ENCODE data around the gene SEC14L5.

DNA sequence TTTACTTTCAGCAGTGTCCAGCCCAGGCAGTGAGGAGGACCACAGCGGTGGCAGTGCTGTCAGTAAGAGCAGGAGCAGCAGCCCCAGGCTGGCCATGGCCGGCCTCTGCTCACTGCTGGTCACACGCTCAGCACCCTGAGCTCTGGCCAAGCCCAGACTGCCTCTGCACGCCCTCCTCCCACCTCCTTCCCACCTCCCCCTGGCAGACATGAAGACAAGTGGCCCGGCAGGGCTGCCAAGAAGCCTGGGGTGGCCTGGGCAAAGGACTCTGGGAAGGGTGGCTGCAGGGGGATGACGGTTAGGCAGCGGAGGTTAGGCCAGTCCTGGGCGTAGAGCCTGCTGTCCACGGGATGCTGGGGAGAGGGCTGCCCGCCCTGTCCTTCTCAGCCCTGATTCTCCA is 107.7 kb downstream of the SEC14L5 start, which contains the start of gene C16orf89:
- TF ChIP-seq, protein P1, sequence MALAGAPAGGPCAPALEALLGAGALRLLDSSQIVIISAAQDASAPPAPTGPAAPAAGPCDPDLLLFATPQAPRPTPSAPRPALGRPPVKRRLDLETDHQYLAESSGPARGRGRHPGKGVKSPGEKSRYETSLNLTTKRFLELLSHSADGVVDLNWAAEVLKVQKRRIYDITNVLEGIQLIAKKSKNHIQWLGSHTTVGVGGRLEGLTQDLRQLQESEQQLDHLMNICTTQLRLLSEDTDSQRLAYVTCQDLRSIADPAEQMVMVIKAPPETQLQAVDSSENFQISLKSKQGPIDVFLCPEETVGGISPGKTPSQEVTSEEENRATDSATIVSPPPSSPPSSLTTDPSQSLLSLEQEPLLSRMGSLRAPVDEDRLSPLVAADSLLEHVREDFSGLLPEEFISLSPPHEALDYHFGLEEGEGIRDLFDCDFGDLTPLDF (CRISPR knock-in tag; IDR thresholded peaks at IDR 0.05) = no peak
- TF ChIP-seq, protein P2, sequence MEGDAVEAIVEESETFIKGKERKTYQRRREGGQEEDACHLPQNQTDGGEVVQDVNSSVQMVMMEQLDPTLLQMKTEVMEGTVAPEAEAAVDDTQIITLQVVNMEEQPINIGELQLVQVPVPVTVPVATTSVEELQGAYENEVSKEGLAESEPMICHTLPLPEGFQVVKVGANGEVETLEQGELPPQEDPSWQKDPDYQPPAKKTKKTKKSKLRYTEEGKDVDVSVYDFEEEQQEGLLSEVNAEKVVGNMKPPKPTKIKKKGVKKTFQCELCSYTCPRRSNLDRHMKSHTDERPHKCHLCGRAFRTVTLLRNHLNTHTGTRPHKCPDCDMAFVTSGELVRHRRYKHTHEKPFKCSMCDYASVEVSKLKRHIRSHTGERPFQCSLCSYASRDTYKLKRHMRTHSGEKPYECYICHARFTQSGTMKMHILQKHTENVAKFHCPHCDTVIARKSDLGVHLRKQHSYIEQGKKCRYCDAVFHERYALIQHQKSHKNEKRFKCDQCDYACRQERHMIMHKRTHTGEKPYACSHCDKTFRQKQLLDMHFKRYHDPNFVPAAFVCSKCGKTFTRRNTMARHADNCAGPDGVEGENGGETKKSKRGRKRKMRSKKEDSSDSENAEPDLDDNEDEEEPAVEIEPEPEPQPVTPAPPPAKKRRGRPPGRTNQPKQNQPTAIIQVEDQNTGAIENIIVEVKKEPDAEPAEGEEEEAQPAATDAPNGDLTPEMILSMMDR (IDR thresholded peaks at IDR 0.05) = no peak
- TF ChIP-seq ZNF317 (CRISPR knock-in tag; IDR thresholded peaks at IDR 0.05; ENCODE audit: borderline replicate concordance, low read depth) (no peak), SP1 (CRISPR knock-in tag; conservative IDR thresholded peaks at IDR 0.05) (no peak), CREB1 (CRISPR knock-in tag; IDR thresholded peaks at IDR 0.05) (no peak), FOXJ3 (CRISPR knock-in tag; IDR thresholded peaks at IDR 0.05; ENCODE audit: borderline replicate concordance) (no peak)
- TF ChIP-seq, protein P3, sequence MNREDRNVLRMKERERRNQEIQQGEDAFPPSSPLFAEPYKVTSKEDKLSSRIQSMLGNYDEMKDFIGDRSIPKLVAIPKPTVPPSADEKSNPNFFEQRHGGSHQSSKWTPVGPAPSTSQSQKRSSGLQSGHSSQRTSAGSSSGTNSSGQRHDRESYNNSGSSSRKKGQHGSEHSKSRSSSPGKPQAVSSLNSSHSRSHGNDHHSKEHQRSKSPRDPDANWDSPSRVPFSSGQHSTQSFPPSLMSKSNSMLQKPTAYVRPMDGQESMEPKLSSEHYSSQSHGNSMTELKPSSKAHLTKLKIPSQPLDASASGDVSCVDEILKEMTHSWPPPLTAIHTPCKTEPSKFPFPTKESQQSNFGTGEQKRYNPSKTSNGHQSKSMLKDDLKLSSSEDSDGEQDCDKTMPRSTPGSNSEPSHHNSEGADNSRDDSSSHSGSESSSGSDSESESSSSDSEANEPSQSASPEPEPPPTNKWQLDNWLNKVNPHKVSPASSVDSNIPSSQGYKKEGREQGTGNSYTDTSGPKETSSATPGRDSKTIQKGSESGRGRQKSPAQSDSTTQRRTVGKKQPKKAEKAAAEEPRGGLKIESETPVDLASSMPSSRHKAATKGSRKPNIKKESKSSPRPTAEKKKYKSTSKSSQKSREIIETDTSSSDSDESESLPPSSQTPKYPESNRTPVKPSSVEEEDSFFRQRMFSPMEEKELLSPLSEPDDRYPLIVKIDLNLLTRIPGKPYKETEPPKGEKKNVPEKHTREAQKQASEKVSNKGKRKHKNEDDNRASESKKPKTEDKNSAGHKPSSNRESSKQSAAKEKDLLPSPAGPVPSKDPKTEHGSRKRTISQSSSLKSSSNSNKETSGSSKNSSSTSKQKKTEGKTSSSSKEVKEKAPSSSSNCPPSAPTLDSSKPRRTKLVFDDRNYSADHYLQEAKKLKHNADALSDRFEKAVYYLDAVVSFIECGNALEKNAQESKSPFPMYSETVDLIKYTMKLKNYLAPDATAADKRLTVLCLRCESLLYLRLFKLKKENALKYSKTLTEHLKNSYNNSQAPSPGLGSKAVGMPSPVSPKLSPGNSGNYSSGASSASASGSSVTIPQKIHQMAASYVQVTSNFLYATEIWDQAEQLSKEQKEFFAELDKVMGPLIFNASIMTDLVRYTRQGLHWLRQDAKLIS (CRISPR knock-in tag; IDR thresholded peaks at IDR 0.05; ENCODE audit: borderline replicate concordance) = no peak
- TF ChIP-seq, protein P4, sequence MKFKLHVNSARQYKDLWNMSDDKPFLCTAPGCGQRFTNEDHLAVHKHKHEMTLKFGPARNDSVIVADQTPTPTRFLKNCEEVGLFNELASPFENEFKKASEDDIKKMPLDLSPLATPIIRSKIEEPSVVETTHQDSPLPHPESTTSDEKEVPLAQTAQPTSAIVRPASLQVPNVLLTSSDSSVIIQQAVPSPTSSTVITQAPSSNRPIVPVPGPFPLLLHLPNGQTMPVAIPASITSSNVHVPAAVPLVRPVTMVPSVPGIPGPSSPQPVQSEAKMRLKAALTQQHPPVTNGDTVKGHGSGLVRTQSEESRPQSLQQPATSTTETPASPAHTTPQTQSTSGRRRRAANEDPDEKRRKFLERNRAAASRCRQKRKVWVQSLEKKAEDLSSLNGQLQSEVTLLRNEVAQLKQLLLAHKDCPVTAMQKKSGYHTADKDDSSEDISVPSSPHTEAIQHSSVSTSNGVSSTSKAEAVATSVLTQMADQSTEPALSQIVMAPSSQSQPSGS (CRISPR knock-in tag; IDR thresholded peaks at IDR 0.05; ENCODE audit: borderline replicate concordance, low read depth) = no peak
- TF ChIP-seq, protein P5, sequence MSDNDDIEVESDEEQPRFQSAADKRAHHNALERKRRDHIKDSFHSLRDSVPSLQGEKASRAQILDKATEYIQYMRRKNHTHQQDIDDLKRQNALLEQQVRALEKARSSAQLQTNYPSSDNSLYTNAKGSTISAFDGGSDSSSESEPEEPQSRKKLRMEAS (CRISPR knock-in tag; IDR thresholded peaks at IDR 0.05) = no peak
